ENCODE data around the gene ABHD17A.

GRCh38 chr19:1929021-1929742 lies 43.9 kb upstream of the ABHD17A start:
- TF ChIP-seq SP1 (IDR thresholded peaks at IDR 0.05; ENCODE audit: low read depth) (no peak), FOSL1 (IDR thresholded peaks at IDR 0.05; ENCODE audit: low read depth) (no peak), EZH2 (IDR thresholded peaks at IDR 0.05) (no peak), POLR2A (IDR thresholded peaks at IDR 0.05; ENCODE audit: borderline replicate concordance, extremely low read depth, insufficient read depth, insufficient read length) (no peak), ZFX (IDR thresholded peaks at IDR 0.05) (no peak), POLR2AphosphoS5 (IDR thresholded peaks at IDR 0.05; ENCODE audit: low read depth, low read length) (no peak), ATF3 (IDR thresholded peaks at IDR 0.05) (no peak), ZNF274 (IDR thresholded peaks at IDR 0.05; ENCODE audit: low read depth, low read length) (no peak), SIN3A (IDR thresholded peaks at IDR 0.05; ENCODE audit: low read depth) (no peak), ZBTB33 (IDR thresholded peaks at IDR 0.05; ENCODE audit: extremely low read depth, insufficient replicate concordance, low read length) (no peak), REST (IDR thresholded peaks at IDR 0.05; ENCODE audit: low read depth) (no peak), MAX (IDR thresholded peaks at IDR 0.05) (no peak)
- TF ChIP-seq, protein P1, sequence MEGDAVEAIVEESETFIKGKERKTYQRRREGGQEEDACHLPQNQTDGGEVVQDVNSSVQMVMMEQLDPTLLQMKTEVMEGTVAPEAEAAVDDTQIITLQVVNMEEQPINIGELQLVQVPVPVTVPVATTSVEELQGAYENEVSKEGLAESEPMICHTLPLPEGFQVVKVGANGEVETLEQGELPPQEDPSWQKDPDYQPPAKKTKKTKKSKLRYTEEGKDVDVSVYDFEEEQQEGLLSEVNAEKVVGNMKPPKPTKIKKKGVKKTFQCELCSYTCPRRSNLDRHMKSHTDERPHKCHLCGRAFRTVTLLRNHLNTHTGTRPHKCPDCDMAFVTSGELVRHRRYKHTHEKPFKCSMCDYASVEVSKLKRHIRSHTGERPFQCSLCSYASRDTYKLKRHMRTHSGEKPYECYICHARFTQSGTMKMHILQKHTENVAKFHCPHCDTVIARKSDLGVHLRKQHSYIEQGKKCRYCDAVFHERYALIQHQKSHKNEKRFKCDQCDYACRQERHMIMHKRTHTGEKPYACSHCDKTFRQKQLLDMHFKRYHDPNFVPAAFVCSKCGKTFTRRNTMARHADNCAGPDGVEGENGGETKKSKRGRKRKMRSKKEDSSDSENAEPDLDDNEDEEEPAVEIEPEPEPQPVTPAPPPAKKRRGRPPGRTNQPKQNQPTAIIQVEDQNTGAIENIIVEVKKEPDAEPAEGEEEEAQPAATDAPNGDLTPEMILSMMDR (IDR thresholded peaks at IDR 0.05 in 2 of 3, conservative IDR thresholded peaks at IDR 0.05 in 1 of 3; ENCODE audit: borderline replicate concordance in 1 of 3, insufficient read depth in 1 of 3, low read depth in 2 of 3, low read length in 2 of 3), result peak; percentile 76 to 88 (median 81); a peak in 5 of 6 replicates
